ENCODE data around the gene ARMH3. TPM values are rescaled to one million over a fixed set of nuclear protein-coding genes. Genes with fewer than 3 reads are reported as not detected.
A peak's percentile ranks its signal among the peaks of the same experiment; 100 is the strongest.

ARMH3 gene
- total RNA-seq, 1 experiment from 2014 or later, result 12.6 TPM

DNA sequence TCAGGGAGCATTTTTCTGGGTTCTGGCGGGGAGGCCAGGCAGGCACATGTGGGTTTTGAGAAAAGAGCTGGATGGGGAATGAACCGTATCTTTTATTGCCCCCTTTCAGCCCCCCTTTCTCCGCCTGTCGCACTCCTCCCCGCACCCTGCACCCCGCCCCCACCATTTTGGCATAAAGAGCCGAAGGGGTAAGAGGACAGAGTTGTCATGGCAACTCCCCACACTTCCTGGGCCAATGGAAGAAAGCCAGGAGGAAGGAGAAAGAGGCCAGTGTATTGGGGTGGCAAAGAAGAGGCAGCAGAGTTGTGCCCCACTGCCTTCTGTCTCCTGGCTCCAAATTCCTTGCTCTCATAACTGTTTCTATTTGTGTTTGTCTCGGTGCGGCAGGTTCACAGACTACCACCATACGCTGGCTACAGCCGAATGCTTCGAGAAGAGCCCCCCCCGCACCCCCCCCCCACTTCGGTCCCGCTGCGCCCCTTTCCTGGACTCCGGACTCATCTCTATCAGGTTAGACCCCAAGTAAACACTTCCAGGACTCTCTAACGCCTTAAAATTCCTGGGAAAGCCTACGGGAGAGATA, 215.8 kb downstream of the ARMH3 start:
- DNase-seq, result no peak

DNA sequence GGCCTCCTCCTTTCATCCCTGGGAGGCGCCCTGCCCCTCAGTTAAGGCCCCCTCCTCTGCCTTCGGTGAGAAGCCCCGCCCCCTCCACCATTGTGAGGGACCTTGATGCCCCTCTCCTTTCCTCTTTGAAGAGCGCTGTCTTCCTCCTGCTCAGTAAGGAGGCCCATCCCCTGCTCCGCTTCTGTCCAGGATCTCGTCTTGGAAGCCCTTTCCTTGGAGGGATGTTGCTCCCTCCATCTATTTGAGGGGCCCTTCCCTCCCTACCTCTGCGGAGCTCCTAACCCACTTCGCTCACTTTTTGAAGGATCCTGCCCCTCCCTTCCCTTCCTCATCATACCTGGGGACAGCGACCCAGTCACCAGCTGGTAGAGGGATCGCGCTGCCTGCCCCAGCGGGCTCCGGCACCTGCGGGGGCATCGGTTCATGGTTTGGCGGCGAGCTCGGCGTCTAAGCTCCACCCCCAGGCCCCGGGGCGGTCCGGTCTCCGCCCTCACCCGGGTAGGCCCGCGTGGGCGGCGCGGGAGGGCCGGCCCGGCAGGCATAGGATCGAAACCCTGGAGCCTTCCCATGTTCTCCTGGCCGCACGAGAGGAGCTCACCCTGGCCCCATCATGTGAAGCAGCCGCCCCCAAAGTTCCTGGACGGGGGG, 216.4 kb downstream of the ARMH3 start:
- Histone ChIP-seq H3K9me3 (no peaks in the 10 kb centered on the region), H3K36me3 (no peaks in the 10 kb centered on the region), H3K4me3 (no peak overlapping the region), H3K27me3 (no peaks in the 10 kb centered on the region)
- no peak for DNase-seq

More for the DNA sequence above, 215.8 kb downstream of the ARMH3 start:
- Histone ChIP-seq H3K9me3 (no peaks in the 10 kb centered on the region), H3K36me3 (no peaks in the 10 kb centered on the region), H3K27me3 (no peaks in the 10 kb centered on the region), H3K4me3 (no peak overlapping the region)

DNA sequence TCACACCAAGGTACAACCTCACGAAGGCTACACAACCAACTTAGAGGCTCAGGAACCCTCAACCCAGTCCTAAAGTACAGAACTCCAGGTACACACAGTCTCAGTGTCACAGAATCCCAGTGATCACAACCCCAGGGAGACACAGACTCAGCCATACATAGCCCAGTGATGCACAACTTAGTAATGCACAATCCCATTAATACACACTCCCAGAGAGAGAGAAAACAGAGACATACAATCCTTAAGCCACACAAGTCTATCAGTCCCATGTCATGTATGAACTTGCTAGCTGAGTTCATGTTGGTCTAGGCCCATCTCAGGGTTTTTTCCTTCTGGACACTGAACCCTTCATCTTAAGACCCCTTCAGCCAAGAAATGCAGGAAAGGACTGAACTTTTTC, 217.0 kb downstream of the ARMH3 start:
- no peak for DNase-seq

DNA sequence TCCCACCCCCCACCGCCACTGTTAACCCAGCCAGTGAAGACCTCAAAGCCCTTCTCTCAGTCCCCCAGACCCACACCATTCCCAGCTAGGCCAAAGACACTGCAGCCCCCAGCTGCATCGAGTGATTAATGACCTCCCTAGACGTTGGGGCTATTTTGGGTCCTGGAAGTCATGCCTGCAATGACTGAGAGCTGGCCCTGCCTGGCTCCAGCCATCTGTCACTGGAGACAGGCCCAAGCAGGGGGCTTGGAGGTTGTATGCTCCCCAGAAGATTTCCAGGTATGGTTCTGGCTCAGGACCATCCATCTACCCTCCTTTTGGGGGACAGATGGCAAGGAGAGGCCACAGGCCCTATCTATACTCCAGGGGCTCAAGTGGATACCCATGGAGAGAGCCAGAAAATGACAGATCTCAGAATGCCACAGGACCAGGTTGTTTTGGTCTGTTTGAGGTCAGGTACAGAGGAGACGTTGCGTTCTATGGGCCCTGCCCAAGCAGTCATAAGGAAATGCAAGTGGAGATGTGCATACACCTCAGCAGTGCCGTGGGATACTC, 217.5 kb downstream of the ARMH3 start:
- Histone ChIP-seq H3K9me3 (no peaks in the 10 kb centered on the region), H3K4me3 (no peak overlapping the region), H3K36me3 (no peaks in the 10 kb centered on the region), H3K27me3 (no peaks in the 10 kb centered on the region)
- no peak for DNase-seq

More for the DNA sequence above, 217.0 kb downstream of the ARMH3 start:
- H3K4me3 ChIP-seq, result no peak overlapping the region
- no peaks in the 10 kb centered on the region for H3K9me3 ChIP-seq
- H3K36me3 ChIP-seq, result no peaks in the 10 kb centered on the region
- H3K27me3 ChIP-seq, result no peaks in the 10 kb centered on the region

DNA sequence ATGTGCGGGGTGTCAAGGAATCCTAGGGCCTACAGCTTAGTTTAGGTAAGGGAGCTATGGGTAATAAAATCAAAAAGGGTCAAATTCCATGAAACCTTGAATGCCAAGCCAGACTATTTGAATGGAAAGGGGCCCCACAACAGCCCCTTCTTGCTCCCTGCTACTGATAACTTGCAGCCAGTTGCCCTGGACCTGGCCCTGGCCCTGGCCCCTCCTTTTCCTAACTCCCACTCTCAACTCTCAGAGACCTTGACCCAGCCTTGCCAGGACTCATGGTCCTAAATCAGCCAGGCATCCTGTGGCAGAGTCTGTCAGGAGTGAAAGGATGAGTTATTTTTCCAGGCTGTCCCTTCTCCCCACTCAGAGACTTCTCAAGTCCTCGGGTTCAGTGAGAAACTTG, 218.2 kb downstream of the ARMH3 start:
- no peaks in the 10 kb centered on the region for H3K9me3 ChIP-seq
- no peaks in the 10 kb centered on the region for H3K36me3 ChIP-seq
- no peaks in the 10 kb centered on the region for H3K27me3 ChIP-seq
- no peak overlapping the region for H3K4me3 ChIP-seq
- no peak for DNase-seq

DNA sequence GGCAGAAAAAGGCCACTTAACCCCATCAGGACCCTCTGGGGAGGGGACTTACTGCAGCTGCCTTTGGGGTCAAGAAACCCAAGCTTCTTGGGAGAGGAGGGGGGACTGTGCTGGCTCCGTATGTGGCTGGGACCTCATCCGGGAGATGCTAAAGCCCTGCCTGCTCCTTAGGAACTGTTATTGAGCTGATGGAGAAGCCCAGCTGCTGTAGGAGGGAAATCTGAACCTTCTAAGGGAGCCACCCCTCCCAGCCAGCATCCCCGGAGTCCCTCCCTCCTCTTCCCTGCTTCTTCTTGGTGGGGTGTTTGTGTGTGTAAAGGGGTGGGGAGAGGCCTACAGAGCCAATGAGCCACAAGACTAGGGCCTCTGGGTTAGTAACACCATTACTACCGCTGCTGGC, 220.6 kb downstream of the ARMH3 start:
- H3K4me3 ChIP-seq, result no peak overlapping the region
- no peaks in the 10 kb centered on the region for H3K27me3 ChIP-seq
- H3K9me3 ChIP-seq, result no peaks in the 10 kb centered on the region
- DNase-seq, result no peak
- no peaks in the 10 kb centered on the region for H3K36me3 ChIP-seq

DNA sequence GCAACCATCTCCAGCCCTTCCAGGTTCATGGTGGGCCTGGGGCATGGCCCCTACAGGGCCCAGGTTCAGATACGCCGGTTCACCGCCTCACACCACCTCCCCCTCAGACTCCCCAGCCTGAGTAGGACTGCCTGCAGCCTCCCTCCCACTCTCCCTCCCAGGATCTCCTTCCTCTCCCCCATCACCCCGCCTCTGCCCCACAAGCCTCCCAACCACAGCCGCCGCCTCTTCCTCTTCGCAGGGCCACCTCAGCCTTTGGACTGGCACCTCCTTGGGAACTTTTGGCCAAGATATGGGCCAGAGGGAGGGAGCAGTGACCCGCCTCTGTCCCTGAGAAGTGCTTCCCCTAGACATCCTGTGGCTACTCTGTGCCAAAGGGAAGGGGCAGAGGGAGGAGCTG, 221.6 kb downstream of the ARMH3 start:
- Histone ChIP-seq H3K27me3 (no peaks in the 10 kb centered on the region), H3K4me3 (no peak overlapping the region), H3K9me3 (no peaks in the 10 kb centered on the region), H3K36me3 (no peaks in the 10 kb centered on the region)
- DNase-seq, result no peak

DNA sequence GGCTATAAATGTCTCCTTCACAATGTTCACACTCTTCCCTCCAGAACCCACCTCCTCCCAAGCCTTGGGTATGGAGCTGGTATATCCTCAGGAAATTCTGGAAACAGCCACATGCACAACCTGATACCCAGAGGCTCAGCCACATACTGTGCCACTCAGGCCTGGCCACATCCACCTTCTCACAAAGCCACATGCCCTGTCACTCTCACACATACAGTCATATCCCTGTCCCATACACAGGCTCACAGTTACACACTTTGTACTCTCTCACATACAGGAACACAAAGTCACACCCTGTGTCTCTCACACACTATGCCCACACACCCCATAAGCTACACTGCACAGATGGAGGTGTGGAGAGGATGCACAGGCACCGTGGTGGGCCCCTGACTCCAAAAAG, 222.5 kb downstream of the ARMH3 start:
- Histone ChIP-seq H3K9me3 (no peaks in the 10 kb centered on the region), H3K4me3 (no peak overlapping the region), H3K36me3 (no peaks in the 10 kb centered on the region), H3K27me3 (no peaks in the 10 kb centered on the region)
- no peak for DNase-seq

DNA sequence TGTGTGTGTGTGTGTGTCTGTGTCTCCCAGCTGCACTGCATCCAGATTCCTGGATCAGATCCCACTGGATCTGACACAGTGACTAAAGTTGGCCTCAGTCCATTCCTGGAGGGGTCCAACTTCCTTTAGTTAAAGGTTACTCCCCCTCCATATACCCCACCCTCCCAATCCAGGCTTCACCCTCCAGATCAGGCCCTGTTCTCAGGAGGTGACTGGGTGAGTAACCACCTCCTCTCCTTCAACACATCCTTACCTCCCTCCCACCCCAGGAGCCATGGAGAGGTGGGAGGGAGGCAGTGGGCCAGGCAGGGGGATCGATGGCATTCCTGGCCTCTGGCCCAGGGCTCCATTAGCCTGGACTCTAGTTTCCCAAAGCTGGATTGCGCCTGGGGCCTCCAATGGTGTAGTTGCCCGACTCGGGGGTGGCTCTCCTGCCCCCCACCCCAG, 223.6 kb downstream of the ARMH3 start:
- H3K4me3 ChIP-seq, result no peak overlapping the region
- no peaks in the 10 kb centered on the region for H3K9me3 ChIP-seq
- no peaks in the 10 kb centered on the region for H3K36me3 ChIP-seq
- no peak for DNase-seq
- no peaks in the 10 kb centered on the region for H3K27me3 ChIP-seq

DNA sequence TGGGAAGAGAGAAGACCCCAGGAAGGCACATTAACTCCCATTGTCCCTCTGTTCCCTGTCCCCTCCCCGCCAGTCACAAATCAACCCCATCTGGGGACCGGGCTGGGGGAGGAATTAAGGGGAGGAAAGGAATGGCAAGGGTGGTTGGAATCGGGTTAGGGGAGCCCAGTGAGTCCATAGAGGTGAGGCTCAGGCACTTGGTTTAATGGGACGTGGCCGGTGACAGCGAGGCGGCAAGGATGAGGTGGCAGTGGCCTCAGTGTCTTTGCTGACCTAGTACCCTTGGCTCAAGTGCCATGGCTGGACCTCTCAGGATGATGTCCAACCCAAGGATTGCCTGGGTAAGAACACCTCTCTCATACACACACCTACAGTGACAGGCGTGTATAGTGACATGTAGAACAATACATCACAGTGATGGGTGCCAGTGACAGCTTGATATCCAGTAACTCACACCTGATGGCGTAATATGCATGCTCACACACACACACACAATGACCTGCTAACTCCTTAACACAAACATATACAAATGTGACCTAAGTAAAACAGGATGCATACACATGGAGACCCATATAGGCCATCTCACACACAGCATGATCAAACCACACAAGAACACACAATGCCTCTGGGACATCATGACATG, 224.7 kb downstream of the ARMH3 start:
- no peaks in the 10 kb centered on the region for H3K27me3 ChIP-seq
- H3K9me3 ChIP-seq, result no peaks in the 10 kb centered on the region
- H3K36me3 ChIP-seq, result no peaks in the 10 kb centered on the region
- DNase-seq, result no peak
- peak overlapping the region; percentile 13; the same call in 1 of the 2 replicates for H3K4me3 ChIP-seq

DNA sequence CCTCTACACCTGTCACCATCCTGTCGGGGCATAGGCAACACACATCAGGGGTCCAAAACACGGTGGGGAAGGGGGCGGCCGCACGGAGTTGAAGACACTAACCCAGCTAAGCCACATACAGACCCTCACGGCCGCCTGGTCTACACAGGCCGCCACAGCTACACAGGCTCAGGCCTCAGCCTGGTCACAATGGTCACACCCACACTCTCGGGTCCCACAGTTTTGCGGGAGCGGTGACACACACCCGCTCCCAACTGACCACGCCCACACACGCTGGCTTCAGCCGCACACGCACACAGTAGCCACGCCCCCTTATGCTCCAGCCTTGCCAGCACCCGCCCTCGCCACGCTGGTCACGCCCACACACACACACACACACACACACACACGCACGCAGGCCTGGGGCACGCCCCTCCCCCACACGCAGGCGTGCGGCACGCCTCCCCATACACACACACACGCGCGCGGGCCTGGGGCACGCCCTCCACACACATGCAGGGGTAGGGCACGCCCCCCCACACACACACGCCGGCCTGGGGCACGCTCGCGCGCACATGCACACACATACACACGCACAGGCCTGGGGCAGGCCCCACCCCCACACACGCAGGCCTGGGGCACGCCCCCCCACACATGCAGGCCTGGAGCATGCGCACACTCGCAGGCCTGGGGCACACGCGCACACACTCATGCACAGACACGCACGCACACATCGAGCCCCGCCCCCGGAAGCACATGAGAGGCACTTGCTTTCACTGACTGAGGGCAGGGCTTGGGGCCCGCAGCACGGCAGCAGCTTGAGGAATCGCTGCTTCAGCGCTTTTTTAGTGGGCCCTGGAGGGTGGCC, 225.4 kb downstream of the ARMH3 start:
- H3K9me3 ChIP-seq, result no peaks in the 10 kb centered on the region
- H3K4me3 ChIP-seq, result peak overlapping the region; percentile 13
- H3K36me3 ChIP-seq, result no peaks in the 10 kb centered on the region
- H3K27me3 ChIP-seq, result no peaks in the 10 kb centered on the region
- peak; percentile 71 for DNase-seq

DNA sequence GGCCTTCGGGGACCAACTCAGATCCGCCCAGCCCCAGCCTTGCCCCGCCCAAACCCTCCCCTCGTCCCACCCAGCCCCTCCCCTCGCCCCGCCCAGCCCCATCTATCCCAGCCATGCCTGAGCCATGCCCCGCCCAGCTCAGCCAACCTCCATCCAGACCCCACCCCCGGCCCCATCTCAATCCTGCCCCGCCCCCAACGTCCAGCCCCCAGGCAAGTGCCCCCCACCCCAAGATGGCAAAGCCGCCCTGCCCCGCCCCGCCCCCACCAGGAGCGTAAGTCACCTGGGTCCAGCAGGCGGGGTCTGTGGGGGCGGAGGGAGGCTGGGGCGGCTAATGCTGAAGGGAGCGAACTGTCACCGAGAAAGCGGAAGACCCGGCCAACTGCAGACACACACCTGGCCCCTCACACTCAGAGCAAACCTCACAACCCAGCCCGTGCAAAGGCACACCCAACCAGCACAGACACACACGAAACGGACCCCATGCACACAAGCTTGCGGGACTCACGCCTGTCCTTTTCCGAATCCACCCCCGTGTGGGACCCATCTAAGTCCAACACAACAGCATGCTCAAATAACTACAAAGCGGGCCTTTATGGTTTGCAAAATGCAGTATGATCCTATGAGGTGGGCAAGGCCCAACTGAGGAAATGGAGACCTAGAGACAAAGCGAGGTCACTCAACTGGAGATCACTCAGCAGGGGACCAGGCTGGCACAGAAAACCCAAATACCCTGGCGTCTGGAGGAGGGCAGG, 226.2 kb downstream of the ARMH3 start:
- DNase-seq, result no peak
- no peak overlapping the region for H3K4me3 ChIP-seq
- H3K36me3 ChIP-seq, result no peaks in the 10 kb centered on the region
- no peaks in the 10 kb centered on the region for H3K9me3 ChIP-seq
- H3K27me3 ChIP-seq, result no peaks in the 10 kb centered on the region

DNA sequence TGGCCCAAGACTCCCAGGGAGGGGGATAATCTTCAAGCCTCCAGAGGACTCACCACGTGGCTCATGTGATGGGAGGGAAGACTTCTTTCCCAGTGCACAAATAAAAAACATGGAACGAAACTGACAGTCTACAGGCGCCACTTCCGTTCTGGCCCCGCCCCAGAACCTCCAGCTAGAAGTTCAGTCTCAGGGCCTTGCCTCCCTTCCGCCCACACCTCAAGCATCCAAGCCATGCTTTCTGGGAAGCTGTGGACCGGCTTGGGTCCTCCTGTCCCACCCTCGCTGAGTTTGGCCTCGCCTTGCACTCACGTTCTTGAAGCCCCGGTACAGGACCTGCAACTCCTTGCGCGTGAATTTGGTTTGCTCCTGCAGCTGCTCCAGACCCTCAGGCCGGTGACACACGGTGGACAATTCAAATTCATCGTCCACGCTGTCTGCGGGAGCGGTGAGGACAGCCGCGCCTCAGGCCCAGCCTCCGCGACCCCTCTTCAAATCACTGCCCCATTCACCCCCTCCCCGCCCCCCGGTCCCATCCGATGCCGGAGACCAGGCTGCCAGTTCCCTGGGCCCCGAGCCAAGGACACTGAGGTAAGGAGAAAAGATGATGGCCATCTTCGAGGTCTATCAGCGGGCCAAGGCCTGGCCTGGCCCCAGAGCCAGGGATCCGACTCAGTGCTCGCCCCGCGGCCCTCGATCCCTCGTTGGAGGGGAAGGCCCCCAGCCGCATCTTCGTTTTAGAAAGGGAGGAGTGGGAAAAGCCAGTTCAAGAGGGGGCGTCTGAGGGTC, 227.0 kb downstream of the ARMH3 start:
- Histone ChIP-seq H3K9me3 (no peaks in the 10 kb centered on the region), H3K27me3 (no peaks in the 10 kb centered on the region), H3K36me3 (no peaks in the 10 kb centered on the region), H3K4me3 (no peak overlapping the region)
- DNase-seq, result no peak

DNA sequence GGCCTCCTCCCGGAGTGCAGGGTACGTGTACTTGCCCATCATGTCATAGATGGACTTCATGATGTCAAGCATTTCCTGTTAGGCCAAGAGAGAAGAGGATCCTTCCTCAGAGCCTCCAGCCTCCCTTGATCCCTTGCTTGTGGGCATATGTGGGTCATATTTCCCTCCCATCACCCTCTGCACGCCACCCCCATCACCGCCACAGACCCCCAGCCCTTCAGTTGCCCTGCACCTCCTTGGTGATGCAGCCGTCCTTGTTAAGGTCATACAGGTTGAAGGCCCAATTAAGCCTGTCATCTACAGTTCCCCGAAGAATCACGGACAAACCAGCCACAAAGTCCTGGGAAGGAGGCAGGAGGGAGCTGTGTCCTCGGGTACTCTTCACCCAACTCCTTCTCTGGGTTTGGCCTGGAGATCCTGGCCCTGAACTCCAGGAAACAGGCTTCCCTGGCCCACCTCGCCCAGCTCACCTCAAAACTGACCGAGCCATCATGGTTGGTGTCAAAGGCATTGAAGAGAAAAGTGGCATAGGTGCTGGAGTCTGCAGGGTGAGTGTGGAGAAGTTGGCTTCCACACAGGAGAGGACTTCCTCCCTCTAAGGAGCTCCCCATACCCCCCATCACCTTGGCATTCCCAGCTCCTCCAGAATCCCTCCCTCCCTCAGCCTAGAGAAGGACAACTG, 227.9 kb downstream of the ARMH3 start:
- Histone ChIP-seq H3K27me3 (no peaks in the 10 kb centered on the region), H3K4me3 (no peak overlapping the region), H3K9me3 (no peaks in the 10 kb centered on the region), H3K36me3 (no peaks in the 10 kb centered on the region)
- no peak for DNase-seq

DNA sequence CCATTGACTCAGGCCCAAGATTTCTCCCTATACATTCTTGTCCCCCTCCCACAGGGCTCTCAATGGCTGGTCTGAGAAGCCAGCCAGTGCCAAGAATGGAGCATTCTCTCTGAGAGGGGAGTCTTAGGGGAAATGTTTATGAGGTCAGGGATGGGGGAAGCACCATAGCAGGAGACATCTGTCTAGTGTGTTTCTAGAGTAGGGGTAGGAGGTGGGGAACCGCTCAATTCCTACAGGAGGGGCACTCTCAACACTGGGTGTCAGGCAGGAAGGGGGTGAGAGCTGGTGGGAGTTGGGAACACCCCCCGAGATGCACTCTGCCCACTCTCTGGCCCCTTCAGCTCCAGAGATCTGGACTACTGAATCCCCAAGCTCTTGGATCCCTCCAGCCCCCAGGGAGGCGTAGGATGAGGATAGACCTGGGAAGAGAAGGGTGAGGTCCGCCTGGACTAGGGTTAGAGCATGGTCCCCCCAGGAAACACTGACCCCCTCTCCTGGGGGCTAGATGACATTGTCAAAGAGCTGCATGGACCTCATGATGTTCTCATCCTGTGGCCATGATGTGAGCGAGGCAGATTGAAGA, 229.0 kb downstream of the ARMH3 start:
- H3K9me3 ChIP-seq, result no peaks in the 10 kb centered on the region
- no peaks in the 10 kb centered on the region for H3K27me3 ChIP-seq
- no peak for DNase-seq
- H3K4me3 ChIP-seq, result no peak overlapping the region
- no peaks in the 10 kb centered on the region for H3K36me3 ChIP-seq
